Activated CD4-positive, alpha-beta memory T cell treated with anti-CD3 and anti-CD28 coated beads for 36 hours (primary cell): ENCODE results near the gene GPR148. TPM values are rescaled to one million over a fixed set of nuclear protein-coding genes. Genes with fewer than 3 reads are reported as not detected.
"Not testable (repeated sequence)": the region's sequence is repeated elsewhere in the genome, so short reads cannot be mapped to it uniquely, and the experiment has no call there.

ENCODE experiments used
- CTCF ChIA-PET: fragments of 350-600 bp; sonication (Branson Sonifier 250); formaldehyde crosslinking; loops from one replicate; lab custom pipeline; 2021; ENCODE audit warnings: antibody characterized with exemption, inconsistent platforms; lab: Charles Lee
- POLR2A ChIA-PET: fragments of 350-600 bp; sonication (Branson Sonifier 250); formaldehyde crosslinking; loops from one replicate; lab custom pipeline; 2021; ENCODE audit warnings: antibody characterized with exemption; lab: Charles Lee
- DNase-seq: peaks from one replicate; pipeline ENCODE4 v3.0.0-alpha.2; 2020
- H3K27ac Mint-ChIP-seq: one replicate; pipeline ENCODE4 v1.8.0; 2021; ENCODE audit warnings: mixed read lengths
- H3K27me3 Mint-ChIP-seq: one replicate; pipeline ENCODE4 v1.8.0; 2021; ENCODE audit warnings: mixed read lengths
- H3K36me3 Mint-ChIP-seq: one replicate; pipeline ENCODE4 v1.8.0; 2021; ENCODE audit warnings: mixed read lengths
- H3K4me1 Mint-ChIP-seq: one replicate; pipeline ENCODE4 v1.8.0; 2021; ENCODE audit warnings: low read depth, mixed read lengths
- H3K4me3 Mint-ChIP-seq: one replicate; pipeline ENCODE4 v1.8.0; 2021; ENCODE audit warnings: mild to moderate bottlenecking, mixed read lengths
- H3K9me3 Mint-ChIP-seq: one replicate; pipeline ENCODE4 v1.8.0; 2021; ENCODE audit warnings: mixed read lengths
- intact Hi-C: fragments of 100-400 bp; cut with micrococcal nuclease; formaldehyde crosslinking; loops from one replicate; pipeline ENCODE4 v1.15.1; 2023
- total RNA-seq, 2 experiments: library from RNA; stranded (reverse); gene quantifications; one replicate each; pipeline ENCODE4 v1.2.3, GENCODE V29; 2021

Gene GPR148
- total RNA-seq, 2 experiments from 2014 or later, result not detected

GRCh38 chr2:130729322-130730299, 741 bp downstream of the GPR148 start:
- Mint-ChIP-seq H3K27ac (no peak overlapping the region), H3K9me3 (peaks cover 3% of the 10 kb centered on the region), H3K36me3 (no peaks in the 10 kb centered on the region), H3K27me3 (no peaks in the 10 kb centered on the region), H3K4me1 (peaks cover 9% of the 10 kb centered on the region), H3K4me3 (no peak overlapping the region)
- POLR2A ChIA-PET, result no interaction called here
- DNase-seq, result no peak
- intact Hi-C loops, result loop anchor here (5.0 kb wide), 3 partner anchors 68 to 547 kb away; partner anchors contain the start of genes MZT2B and SMPD4
- CTCF ChIA-PET, result interaction anchor here (1.4 to 3.1 kb wide), 2 partner anchors 68 kb away, joined by 7 to 14 read pairs; no protein-coding TSS in a partner anchor

GRCh38 chr2:130732257-130732656, 3.4 kb downstream of the GPR148 start:
- POLR2A ChIA-PET, DNase-seq, H3K9me3 Mint-ChIP-seq, CTCF ChIA-PET, H3K4me1 Mint-ChIP-seq, intact Hi-C loops, H3K27ac Mint-ChIP-seq, H3K4me3 Mint-ChIP-seq, H3K27me3 Mint-ChIP-seq, H3K36me3 Mint-ChIP-seq: not testable (repeated sequence)

GRCh38 chr2:130735200-130735599, 6.3 kb downstream of the GPR148 start:
- CTCF ChIA-PET, result no interaction called here
- Mint-ChIP-seq H3K4me3 (no peak overlapping the region), H3K9me3 (peaks cover 9% of the 10 kb centered on the region), H3K4me1 (no peaks in the 10 kb centered on the region), H3K27me3 (peaks cover 1% of the 10 kb centered on the region), H3K27ac (no peak overlapping the region), H3K36me3 (no peaks in the 10 kb centered on the region)
- POLR2A ChIA-PET, result no interaction called here
- intact Hi-C loops, result no loop called here
- no peak for DNase-seq

- Mint-ChIP-seq H3K36me3 (no peaks in the 10 kb centered on the region), H3K4me1 (no peaks in the 10 kb centered on the region), H3K4me3 (no peak overlapping the region), H3K9me3 (peaks cover 9% of the 10 kb centered on the region), H3K27ac (no peak overlapping the region), H3K27me3 (peaks cover 3% of the 10 kb centered on the region)
- POLR2A ChIA-PET, result no interaction called here
- CTCF ChIA-PET, result no interaction called here
- intact Hi-C loops, result no loop called here
- no peak for DNase-seq
Measured at GRCh38 chr2:130736487-130736886, 7.6 kb downstream of the GPR148 start.

- no peak for DNase-seq
- no peaks in the 10 kb centered on the region for H3K4me1 Mint-ChIP-seq
- intact Hi-C loops, result no loop called here
- peaks cover 5% of the 10 kb centered on the region for H3K27me3 Mint-ChIP-seq
- H3K4me3 Mint-ChIP-seq, result no peak overlapping the region
- H3K27ac Mint-ChIP-seq, result no peak overlapping the region
- peaks cover 9% of the 10 kb centered on the region for H3K9me3 Mint-ChIP-seq
- H3K36me3 Mint-ChIP-seq, result no peaks in the 10 kb centered on the region
- POLR2A ChIA-PET, result no interaction called here
- CTCF ChIA-PET, result no interaction called here
Measured at GRCh38 chr2:130737592-130737991, 8.7 kb downstream of the GPR148 start.

GRCh38 chr2:130740671-130741070, 11.8 kb downstream of the GPR148 start:
- intact Hi-C loops, result no loop called here
- no peak overlapping the region for H3K27ac Mint-ChIP-seq
- POLR2A ChIA-PET, result no interaction called here

GRCh38 chr2:130743278-130743677, 14.4 kb downstream of the GPR148 start:
- Mint-ChIP-seq H3K4me1 (no peaks in the 10 kb centered on the region), H3K36me3 (no peaks in the 10 kb centered on the region), H3K27ac (no peak overlapping the region), H3K9me3 (no peaks in the 10 kb centered on the region), H3K27me3 (peaks cover 15% of the 10 kb centered on the region), H3K4me3 (no peak overlapping the region)
- DNase-seq, result no peak
- intact Hi-C loops, result no loop called here
- CTCF ChIA-PET, result no interaction called here
- POLR2A ChIA-PET, result no interaction called here

More at GRCh38 chr2:130740671-130741070, 11.8 kb downstream of the GPR148 start:
- Mint-ChIP-seq H3K9me3 (no peaks in the 10 kb centered on the region), H3K4me1 (no peaks in the 10 kb centered on the region), H3K4me3 (no peak overlapping the region), H3K27me3 (peaks cover 15% of the 10 kb centered on the region), H3K36me3 (no peaks in the 10 kb centered on the region)
- CTCF ChIA-PET, result no interaction called here
- DNase-seq, result no peak

GRCh38 chr2:130744287-130745117, 15.6 kb downstream of the GPR148 start:
- H3K4me3 Mint-ChIP-seq, result no peak overlapping the region
- ChIA-PET CTCF (no interaction called here), POLR2A (no interaction called here)
- intact Hi-C loops, result no loop called here
- no peaks in the 10 kb centered on the region for H3K9me3 Mint-ChIP-seq
- DNase-seq, result no peak
- peaks cover 13% of the 10 kb centered on the region for H3K27me3 Mint-ChIP-seq
- no peaks in the 10 kb centered on the region for H3K36me3 Mint-ChIP-seq
- no peak overlapping the region for H3K27ac Mint-ChIP-seq
- H3K4me1 Mint-ChIP-seq, result no peaks in the 10 kb centered on the region

GRCh38 chr2:130749078-130749477, 20.2 kb downstream of the GPR148 start:
- no peak overlapping the region for H3K4me3 Mint-ChIP-seq
- peaks cover 17% of the 10 kb centered on the region for H3K27me3 Mint-ChIP-seq
- intact Hi-C loops, result no loop called here
- CTCF ChIA-PET, result no interaction called here
- no peaks in the 10 kb centered on the region for H3K36me3 Mint-ChIP-seq
- POLR2A ChIA-PET, result no interaction called here
- no peak overlapping the region for H3K27ac Mint-ChIP-seq
- no peaks in the 10 kb centered on the region for H3K4me1 Mint-ChIP-seq
- no peaks in the 10 kb centered on the region for H3K9me3 Mint-ChIP-seq
- DNase-seq, result no peak

- no peaks in the 10 kb centered on the region for H3K4me1 Mint-ChIP-seq
- H3K9me3 Mint-ChIP-seq, result no peaks in the 10 kb centered on the region
- no peak overlapping the region for H3K4me3 Mint-ChIP-seq
- no peak overlapping the region for H3K27ac Mint-ChIP-seq
- no peaks in the 10 kb centered on the region for H3K36me3 Mint-ChIP-seq
- POLR2A ChIA-PET, result no interaction called here
- peaks cover 13% of the 10 kb centered on the region for H3K27me3 Mint-ChIP-seq
- intact Hi-C loops, result no loop called here
- CTCF ChIA-PET, result no interaction called here
- DNase-seq, result no peak
Measured at GRCh38 chr2:130749641-130750040, 20.8 kb downstream of the GPR148 start.

GRCh38 chr2:130754811-130755210, 25.9 kb downstream of the GPR148 start:
- CTCF ChIA-PET, result no interaction called here
- Mint-ChIP-seq H3K9me3 (no peaks in the 10 kb centered on the region), H3K27me3 (peaks cover 43% of the 10 kb centered on the region), H3K36me3 (no peaks in the 10 kb centered on the region), H3K27ac (no peak overlapping the region), H3K4me3 (no peak overlapping the region), H3K4me1 (peaks cover 7% of the 10 kb centered on the region)
- intact Hi-C loops, result no loop called here
- POLR2A ChIA-PET, result no interaction called here
- DNase-seq, result no peak
